ENCODE data around the gene ZNF138. TPM values are rescaled to one million over a fixed set of nuclear protein-coding genes. Genes with fewer than 3 reads are reported as not detected.

ZNF138 gene
- total RNA-seq, 1 experiment from 2014 or later = 25.6 TPM

DNA sequence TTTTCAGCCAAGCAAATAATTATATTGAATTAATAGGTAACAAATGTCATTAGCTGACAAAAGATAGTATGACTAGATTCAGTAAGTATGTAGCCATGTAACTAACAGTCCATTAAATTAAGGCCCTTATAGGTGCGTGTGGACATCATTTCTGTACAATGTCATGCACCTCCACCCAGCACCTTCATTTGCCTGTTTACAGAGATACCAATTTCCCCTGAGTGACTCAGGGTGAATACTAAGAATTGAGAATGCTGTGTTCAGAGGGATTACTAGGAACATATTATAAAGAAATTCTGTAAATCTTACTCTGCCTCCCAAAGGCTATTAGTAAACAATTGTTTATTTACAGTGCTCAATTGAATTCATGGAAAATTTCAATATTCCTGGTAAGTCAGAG is 60.7 kb downstream of the ZNF138 start:
- Histone ChIP-seq H2AFZ (ENCODE audit: low read length) (no peak overlapping the region), H3K23me2 (ENCODE audit: insufficient read length, low read depth, low read length, poor library complexity, severe bottlenecking) (no peaks in the 10 kb centered on the region), H2BK12ac (ENCODE audit: insufficient read length, low read depth, low read length) (no peak overlapping the region), H4K5ac (ENCODE audit: insufficient read length, low read depth, low read length) (no peak overlapping the region), H4K91ac (ENCODE audit: insufficient read length, low read depth, low read length) (no peak overlapping the region), H3K4me2 (ENCODE audit: insufficient read depth, insufficient read length, low read length) (no peak overlapping the region), H3K9me3 (ENCODE audit: control insufficient read depth, low read depth, low read length) (no peaks in the 10 kb centered on the region), H3K23ac (ENCODE audit: insufficient read length, low read depth, low read length) (no peak overlapping the region), H2BK120ac (ENCODE audit: low read depth, low read length, poor library complexity, severe bottlenecking) (no peak overlapping the region), H3K18ac (ENCODE audit: insufficient read length, low read depth, low read length) (no peak overlapping the region), H3T11ph (ENCODE audit: low read length) (no peak overlapping the region), H2AK5ac (ENCODE audit: insufficient read length, low read length) (no peak overlapping the region), H3K56ac (ENCODE audit: insufficient read length, low read depth, low read length) (no peak overlapping the region), H3K79me1 (ENCODE audit: insufficient read depth, low read depth, low read length, poor library complexity, severe bottlenecking) (no peaks in the 10 kb centered on the region), H2BK20ac (ENCODE audit: low read depth, low read length, poor library complexity, severe bottlenecking) (no peak overlapping the region), H4K20me1 (ENCODE audit: control insufficient read depth, insufficient read depth, insufficient read length) (no peaks in the 10 kb centered on the region), H3K14ac (ENCODE audit: insufficient read depth, low read length) (no peak overlapping the region), H3K4me1 (ENCODE audit: insufficient read depth, low read length) (no peaks in the 10 kb centered on the region), H3K4ac (ENCODE audit: low read depth, low read length) (no peak overlapping the region), H3K27me3 (ENCODE audit: insufficient read depth, low read length) (no peaks in the 10 kb centered on the region), H2BK15ac (ENCODE audit: low read depth, low read length) (no peak overlapping the region), H3K9ac (ENCODE audit: extremely low read depth, insufficient read length, low read length) (no peak overlapping the region), H4K8ac (replicated peaks; ENCODE audit: insufficient read length, low read depth, low read length) (no peak overlapping the region), H3K79me2 (ENCODE audit: insufficient read depth, low read length) (no peaks in the 10 kb centered on the region), H2BK5ac (ENCODE audit: insufficient read length, low read length) (no peak overlapping the region), H3K27ac (ENCODE audit: insufficient read length, low read depth, low read length) (no peak overlapping the region)
- Mint-ChIP-seq H3K4me1 (no peaks in the 10 kb centered on the region), H3K27ac (no peak overlapping the region), H3K4me3 (no peak overlapping the region), H3K9me3 (peaks cover 20 to 26% of the 10 kb centered on the region in 2 experiments; a peak in 4 of 5 replicates), H3K36me3 (ENCODE audit: insufficient read depth in 1 of 3, low read depth in 3 of 3) (no peaks in the 10 kb centered on the region; a peak in 1 of 7 replicates), H3K27me3 (ENCODE audit: low read depth) (no peaks in the 10 kb centered on the region; the same call in 1 of the 2 replicates)
- WGBS (ENCODE audit: extremely low coverage, insufficient read length, low lambda C conversion rate) = no CpG with 5 or more reads among the region's 1 CpG
- no peak for DNase-seq
- TF ChIP-seq, protein P1, sequence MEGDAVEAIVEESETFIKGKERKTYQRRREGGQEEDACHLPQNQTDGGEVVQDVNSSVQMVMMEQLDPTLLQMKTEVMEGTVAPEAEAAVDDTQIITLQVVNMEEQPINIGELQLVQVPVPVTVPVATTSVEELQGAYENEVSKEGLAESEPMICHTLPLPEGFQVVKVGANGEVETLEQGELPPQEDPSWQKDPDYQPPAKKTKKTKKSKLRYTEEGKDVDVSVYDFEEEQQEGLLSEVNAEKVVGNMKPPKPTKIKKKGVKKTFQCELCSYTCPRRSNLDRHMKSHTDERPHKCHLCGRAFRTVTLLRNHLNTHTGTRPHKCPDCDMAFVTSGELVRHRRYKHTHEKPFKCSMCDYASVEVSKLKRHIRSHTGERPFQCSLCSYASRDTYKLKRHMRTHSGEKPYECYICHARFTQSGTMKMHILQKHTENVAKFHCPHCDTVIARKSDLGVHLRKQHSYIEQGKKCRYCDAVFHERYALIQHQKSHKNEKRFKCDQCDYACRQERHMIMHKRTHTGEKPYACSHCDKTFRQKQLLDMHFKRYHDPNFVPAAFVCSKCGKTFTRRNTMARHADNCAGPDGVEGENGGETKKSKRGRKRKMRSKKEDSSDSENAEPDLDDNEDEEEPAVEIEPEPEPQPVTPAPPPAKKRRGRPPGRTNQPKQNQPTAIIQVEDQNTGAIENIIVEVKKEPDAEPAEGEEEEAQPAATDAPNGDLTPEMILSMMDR (conservative IDR thresholded peaks at IDR 0.05) = no peak

All from H9 (cell line).